Measurements from ENCODE around the gene SLC25A5. TPM values are rescaled to one million over a fixed set of nuclear protein-coding genes. Genes with fewer than 3 reads are reported as not detected.

The SLC25A5 gene
- total RNA-seq, 1 experiment from 2014 or later, result 454 TPM

DNA sequence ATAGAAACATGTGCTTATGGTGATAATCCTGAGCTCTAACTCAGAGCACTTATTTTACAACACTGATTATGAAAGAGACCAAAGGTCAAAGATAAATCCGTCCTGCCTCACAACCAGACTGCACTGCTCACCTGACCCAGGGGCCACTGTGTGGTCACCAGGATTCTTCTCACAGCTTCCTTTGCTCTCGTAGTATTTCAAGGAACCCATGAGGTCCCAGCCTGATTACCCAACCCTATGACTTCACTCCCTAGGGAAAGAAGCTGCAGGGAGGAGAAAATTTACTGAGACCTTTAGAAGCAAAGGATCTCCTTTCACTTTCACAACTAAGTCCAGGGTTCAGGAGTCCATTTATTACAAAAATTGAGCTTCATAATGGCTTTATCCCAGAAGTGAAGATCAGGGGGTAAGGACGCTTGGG lies 9.6 kb downstream of the SLC25A5 start:
- Histone ChIP-seq H4K20me1 (ENCODE audit: control insufficient read depth, insufficient read depth, insufficient read length) (no peaks in the 10 kb centered on the region), H3K9me3 (ENCODE audit: control insufficient read depth, low read depth, low read length) (peaks cover 20% of the 10 kb centered on the region), H2BK5ac (ENCODE audit: insufficient read length, low read length) (no peak overlapping the region), H2AFZ (ENCODE audit: low read length) (no peak overlapping the region), H3K14ac (ENCODE audit: insufficient read depth, low read length) (no peak overlapping the region), H4K8ac (replicated peaks; ENCODE audit: insufficient read length, low read depth, low read length) (no peak overlapping the region), H3K23ac (ENCODE audit: insufficient read length, low read depth, low read length) (no peak overlapping the region), H3K18ac (ENCODE audit: insufficient read length, low read depth, low read length) (no peak overlapping the region), H4K5ac (ENCODE audit: insufficient read length, low read depth, low read length) (no peak overlapping the region), H2AK5ac (ENCODE audit: insufficient read length, low read length) (no peak overlapping the region), H2BK12ac (ENCODE audit: insufficient read length, low read depth, low read length) (no peak overlapping the region), H3K27ac (ENCODE audit: insufficient read length, low read depth, low read length) (no peak overlapping the region), H3K27me3 (ENCODE audit: insufficient read depth, low read length) (no peaks in the 10 kb centered on the region), H2BK15ac (ENCODE audit: low read depth, low read length) (no peak overlapping the region), H3K79me2 (ENCODE audit: insufficient read depth, low read length) (no peaks in the 10 kb centered on the region), H4K91ac (ENCODE audit: insufficient read length, low read depth, low read length) (no peak overlapping the region), H3K4me2 (ENCODE audit: insufficient read depth, insufficient read length, low read length) (no peak overlapping the region), H3K56ac (ENCODE audit: insufficient read length, low read depth, low read length) (no peak overlapping the region), H2BK20ac (ENCODE audit: low read depth, low read length, poor library complexity, severe bottlenecking) (no peak overlapping the region), H3T11ph (ENCODE audit: low read length) (no peak overlapping the region), H3K4ac (ENCODE audit: low read depth, low read length) (no peak overlapping the region), H2BK120ac (ENCODE audit: low read depth, low read length, poor library complexity, severe bottlenecking) (no peak overlapping the region), H3K23me2 (ENCODE audit: insufficient read length, low read depth, low read length, poor library complexity, severe bottlenecking) (peaks cover 2% of the 10 kb centered on the region), H3K79me1 (ENCODE audit: insufficient read depth, low read depth, low read length, poor library complexity, severe bottlenecking) (no peaks in the 10 kb centered on the region), H3K4me1 (ENCODE audit: insufficient read depth, low read length) (no peaks in the 10 kb centered on the region), H3K9ac (ENCODE audit: extremely low read depth, insufficient read length, low read length) (no peak overlapping the region)
- Mint-ChIP-seq H3K9me3 (peaks cover 58 to 62% of the 10 kb centered on the region in 2 experiments), H3K27ac (no peak overlapping the region), H3K4me1 (0 out of 4 replicates have a peak, but pooled peaks cover 0 to 2% of the 10 kb centered on the region in 2 experiments), H3K36me3 (ENCODE audit: insufficient read depth in 1 of 3, low read depth in 3 of 3) (peaks cover 0 to 5% (median 0%) of the 10 kb centered on the region in 3 experiments; a peak in 1 of 7 replicates), H3K4me3 (no peak overlapping the region), H3K27me3 (ENCODE audit: low read depth) (peaks cover 13% of the 10 kb centered on the region)
- WGBS (ENCODE audit: extremely low coverage, insufficient read length, low lambda C conversion rate), result no CpG with 5 or more reads among the region's 3 CpGs
- no peak for DNase-seq
- TF ChIP-seq, protein P1, sequence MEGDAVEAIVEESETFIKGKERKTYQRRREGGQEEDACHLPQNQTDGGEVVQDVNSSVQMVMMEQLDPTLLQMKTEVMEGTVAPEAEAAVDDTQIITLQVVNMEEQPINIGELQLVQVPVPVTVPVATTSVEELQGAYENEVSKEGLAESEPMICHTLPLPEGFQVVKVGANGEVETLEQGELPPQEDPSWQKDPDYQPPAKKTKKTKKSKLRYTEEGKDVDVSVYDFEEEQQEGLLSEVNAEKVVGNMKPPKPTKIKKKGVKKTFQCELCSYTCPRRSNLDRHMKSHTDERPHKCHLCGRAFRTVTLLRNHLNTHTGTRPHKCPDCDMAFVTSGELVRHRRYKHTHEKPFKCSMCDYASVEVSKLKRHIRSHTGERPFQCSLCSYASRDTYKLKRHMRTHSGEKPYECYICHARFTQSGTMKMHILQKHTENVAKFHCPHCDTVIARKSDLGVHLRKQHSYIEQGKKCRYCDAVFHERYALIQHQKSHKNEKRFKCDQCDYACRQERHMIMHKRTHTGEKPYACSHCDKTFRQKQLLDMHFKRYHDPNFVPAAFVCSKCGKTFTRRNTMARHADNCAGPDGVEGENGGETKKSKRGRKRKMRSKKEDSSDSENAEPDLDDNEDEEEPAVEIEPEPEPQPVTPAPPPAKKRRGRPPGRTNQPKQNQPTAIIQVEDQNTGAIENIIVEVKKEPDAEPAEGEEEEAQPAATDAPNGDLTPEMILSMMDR (conservative IDR thresholded peaks at IDR 0.05), result no peak
